Esophagus squamous epithelium (tissue), 4 donors: Measurements from ENCODE around the gene DEF6.
A peak's percentile ranks its signal among the peaks of the same experiment; 100 is the strongest.
"Not testable (repeated sequence)": the region's sequence is repeated elsewhere in the genome, so short reads cannot be mapped to it uniquely, and the experiment has no call there.

Experiments used
- POLR2A ChIP-seq, 4 donors: fragments of 450-650 bp; IDR thresholded peaks; one replicate each; pipeline ENCODE4 v1.6.1; 2017; ENCODE audit warnings: antibody characterized with exemption in 4 of 4, mild to moderate bottlenecking in 4 of 4, moderate library complexity in 3 of 4
- TF ChIP-seq, protein P1 (sequence below), 6 experiments: fragments of 450-650 bp in 4 of 6; fragments of 200-600 bp in 2 of 6; sonication (generic) in 2 of 6; IDR thresholded peaks; one replicate each; pipeline ENCODE4 v1.5.1; 2016 to 2019; ENCODE audit warnings: antibody characterized with exemption in 6 of 6, mild to moderate bottlenecking in 4 of 6, moderate library complexity in 4 of 6

DNA sequence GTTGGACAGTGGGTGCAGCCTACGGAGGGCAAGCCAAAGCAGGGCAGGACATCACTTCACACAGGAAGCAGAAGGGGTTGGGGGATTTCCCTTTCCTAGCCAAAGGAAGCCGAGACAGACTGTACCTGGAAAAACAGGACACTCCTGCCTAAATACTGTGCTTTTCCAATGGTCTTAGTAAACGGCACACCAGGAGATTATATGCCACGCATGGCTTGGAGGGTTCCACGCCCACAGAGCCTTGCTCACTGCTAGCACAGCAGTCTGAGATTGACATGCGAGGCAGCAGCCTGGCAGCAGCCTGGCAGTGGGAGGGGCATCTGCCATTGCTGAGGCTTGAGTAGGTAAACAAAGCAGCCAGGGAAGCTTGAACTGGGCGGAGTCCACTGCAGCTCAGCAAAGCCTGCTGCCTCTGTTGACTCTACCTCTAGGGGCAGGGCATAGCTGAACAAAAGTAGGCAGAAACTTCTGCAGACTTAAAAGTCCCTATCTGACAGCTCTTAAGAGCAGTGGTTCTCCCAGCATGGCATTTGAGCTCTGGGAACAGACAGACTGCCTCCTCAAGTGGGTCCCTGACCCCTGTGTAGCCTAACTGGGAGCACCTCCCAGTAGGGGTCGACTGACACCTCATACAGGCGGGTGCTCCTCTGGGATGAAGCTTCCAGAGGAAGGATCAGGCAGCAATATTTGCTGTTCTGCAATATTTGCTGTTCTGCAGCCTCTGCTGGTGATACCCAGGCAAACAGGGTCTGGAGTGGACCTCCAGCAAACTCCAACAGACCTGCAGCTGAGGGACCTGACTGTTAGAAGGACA, 34.7 kb downstream of the DEF6 start:
- TF ChIP-seq, protein P1, sequence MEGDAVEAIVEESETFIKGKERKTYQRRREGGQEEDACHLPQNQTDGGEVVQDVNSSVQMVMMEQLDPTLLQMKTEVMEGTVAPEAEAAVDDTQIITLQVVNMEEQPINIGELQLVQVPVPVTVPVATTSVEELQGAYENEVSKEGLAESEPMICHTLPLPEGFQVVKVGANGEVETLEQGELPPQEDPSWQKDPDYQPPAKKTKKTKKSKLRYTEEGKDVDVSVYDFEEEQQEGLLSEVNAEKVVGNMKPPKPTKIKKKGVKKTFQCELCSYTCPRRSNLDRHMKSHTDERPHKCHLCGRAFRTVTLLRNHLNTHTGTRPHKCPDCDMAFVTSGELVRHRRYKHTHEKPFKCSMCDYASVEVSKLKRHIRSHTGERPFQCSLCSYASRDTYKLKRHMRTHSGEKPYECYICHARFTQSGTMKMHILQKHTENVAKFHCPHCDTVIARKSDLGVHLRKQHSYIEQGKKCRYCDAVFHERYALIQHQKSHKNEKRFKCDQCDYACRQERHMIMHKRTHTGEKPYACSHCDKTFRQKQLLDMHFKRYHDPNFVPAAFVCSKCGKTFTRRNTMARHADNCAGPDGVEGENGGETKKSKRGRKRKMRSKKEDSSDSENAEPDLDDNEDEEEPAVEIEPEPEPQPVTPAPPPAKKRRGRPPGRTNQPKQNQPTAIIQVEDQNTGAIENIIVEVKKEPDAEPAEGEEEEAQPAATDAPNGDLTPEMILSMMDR (IDR thresholded peaks at IDR 0.05): peak in 4 of 6 experiments; percentile 21 to 53 (median 32)
- TF ChIP-seq POLR2A (IDR thresholded peaks at IDR 0.05): not testable (repeated sequence)
